ENCODE data around the gene RPL18A.

RPL18A gene
- long read RNA-seq, transcript RPL18A-203 (4 exons, 1,084 nt): minor isoform, 12 of 2,129 reads
- long read RNA-seq, transcript RPL18A-201 (5 exons, 665 nt): major isoform, 2,093 of 2,129 reads
- long read RNA-seq, partial matches to known transcripts: 15 of 2,129 reads
- long read RNA-seq, other reads (novel, unspliced or antisense): 9 of 2,129 reads

DNA sequence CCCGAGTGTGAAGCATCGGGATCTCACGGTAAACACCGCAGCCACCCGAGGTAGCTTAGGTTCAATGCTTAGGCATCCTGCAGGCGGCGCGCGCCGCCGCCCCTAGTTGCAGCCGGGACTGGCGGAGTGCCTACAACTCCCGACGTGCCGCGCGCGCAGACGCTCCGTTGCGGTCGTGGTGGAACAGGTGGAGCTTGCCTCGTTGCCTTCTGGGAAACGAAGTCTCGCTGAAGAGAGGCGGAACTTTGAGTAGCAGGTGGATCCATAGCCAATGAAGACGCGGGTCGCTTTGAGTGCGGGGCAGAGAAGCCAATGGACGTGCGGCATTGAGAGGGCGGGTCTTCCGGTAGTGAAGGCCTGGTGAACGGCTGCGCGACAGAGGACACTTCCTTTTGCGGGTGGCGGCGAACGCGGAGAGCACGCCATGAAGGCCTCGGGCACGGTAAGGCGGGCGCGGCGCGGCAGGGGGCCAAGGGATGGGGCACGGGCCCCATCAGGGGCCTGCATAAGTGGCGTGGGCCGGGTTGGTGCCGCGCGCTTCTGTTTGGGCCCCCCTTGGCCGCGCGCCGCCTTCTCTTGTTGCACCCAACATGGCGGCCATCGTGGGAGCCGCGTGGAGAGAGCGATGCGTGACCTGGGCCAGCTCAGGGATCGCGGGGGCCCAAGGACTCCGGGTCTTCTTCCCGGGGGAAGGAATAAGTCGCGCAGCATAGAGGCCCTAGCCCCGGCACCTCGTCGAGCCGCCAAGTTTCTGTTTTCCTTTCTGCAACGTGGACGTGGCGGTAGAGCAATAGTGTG is at the start of gene RPL18A:
RPL18A (plus strand) TSS at position 378 of the 798 bp plus-strand sequence; CDS start at position 425, 47 bp downstream.
- H3K27ac ChIP-seq (replicated peaks): peak within 1 kb of the TSS; percentile 97
- no peaks in the 10 kb centered on the region for H3K27me3 ChIP-seq (ENCODE audit: insufficient read depth, poor library complexity, severe bottlenecking)
- peak within 1 kb of the TSS; percentile 57 for H3K4me3 ChIP-seq (replicated peaks; ENCODE audit: insufficient read depth, low read length)
- peak; percentile 100 for DNase-seq (ENCODE audit: low read depth in 1 of 2, low spot score in 1 of 2)
- TF ChIP-seq, protein P1, sequence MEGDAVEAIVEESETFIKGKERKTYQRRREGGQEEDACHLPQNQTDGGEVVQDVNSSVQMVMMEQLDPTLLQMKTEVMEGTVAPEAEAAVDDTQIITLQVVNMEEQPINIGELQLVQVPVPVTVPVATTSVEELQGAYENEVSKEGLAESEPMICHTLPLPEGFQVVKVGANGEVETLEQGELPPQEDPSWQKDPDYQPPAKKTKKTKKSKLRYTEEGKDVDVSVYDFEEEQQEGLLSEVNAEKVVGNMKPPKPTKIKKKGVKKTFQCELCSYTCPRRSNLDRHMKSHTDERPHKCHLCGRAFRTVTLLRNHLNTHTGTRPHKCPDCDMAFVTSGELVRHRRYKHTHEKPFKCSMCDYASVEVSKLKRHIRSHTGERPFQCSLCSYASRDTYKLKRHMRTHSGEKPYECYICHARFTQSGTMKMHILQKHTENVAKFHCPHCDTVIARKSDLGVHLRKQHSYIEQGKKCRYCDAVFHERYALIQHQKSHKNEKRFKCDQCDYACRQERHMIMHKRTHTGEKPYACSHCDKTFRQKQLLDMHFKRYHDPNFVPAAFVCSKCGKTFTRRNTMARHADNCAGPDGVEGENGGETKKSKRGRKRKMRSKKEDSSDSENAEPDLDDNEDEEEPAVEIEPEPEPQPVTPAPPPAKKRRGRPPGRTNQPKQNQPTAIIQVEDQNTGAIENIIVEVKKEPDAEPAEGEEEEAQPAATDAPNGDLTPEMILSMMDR (IDR thresholded peaks at IDR 0.05; ENCODE audit: insufficient read depth, low read length): peak; percentile 88
- TF ChIP-seq SPI1 (IDR thresholded peaks at IDR 0.05; ENCODE audit: borderline replicate concordance, low read depth) (peak; percentile 55; the same call in 1 of the 2 replicates), GABPA (IDR thresholded peaks at IDR 0.05; ENCODE audit: low read depth) (peak; percentile 95), POLR2AphosphoS5 (IDR thresholded peaks at IDR 0.05; ENCODE audit: low read depth) (peak; percentile 98)
- TF ChIP-seq, protein P2, sequence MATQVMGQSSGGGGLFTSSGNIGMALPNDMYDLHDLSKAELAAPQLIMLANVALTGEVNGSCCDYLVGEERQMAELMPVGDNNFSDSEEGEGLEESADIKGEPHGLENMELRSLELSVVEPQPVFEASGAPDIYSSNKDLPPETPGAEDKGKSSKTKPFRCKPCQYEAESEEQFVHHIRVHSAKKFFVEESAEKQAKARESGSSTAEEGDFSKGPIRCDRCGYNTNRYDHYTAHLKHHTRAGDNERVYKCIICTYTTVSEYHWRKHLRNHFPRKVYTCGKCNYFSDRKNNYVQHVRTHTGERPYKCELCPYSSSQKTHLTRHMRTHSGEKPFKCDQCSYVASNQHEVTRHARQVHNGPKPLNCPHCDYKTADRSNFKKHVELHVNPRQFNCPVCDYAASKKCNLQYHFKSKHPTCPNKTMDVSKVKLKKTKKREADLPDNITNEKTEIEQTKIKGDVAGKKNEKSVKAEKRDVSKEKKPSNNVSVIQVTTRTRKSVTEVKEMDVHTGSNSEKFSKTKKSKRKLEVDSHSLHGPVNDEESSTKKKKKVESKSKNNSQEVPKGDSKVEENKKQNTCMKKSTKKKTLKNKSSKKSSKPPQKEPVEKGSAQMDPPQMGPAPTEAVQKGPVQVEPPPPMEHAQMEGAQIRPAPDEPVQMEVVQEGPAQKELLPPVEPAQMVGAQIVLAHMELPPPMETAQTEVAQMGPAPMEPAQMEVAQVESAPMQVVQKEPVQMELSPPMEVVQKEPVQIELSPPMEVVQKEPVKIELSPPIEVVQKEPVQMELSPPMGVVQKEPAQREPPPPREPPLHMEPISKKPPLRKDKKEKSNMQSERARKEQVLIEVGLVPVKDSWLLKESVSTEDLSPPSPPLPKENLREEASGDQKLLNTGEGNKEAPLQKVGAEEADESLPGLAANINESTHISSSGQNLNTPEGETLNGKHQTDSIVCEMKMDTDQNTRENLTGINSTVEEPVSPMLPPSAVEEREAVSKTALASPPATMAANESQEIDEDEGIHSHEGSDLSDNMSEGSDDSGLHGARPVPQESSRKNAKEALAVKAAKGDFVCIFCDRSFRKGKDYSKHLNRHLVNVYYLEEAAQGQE (IDR thresholded peaks at IDR 0.05; ENCODE audit: insufficient replicate concordance, low read depth): peak; percentile 79

DNA sequence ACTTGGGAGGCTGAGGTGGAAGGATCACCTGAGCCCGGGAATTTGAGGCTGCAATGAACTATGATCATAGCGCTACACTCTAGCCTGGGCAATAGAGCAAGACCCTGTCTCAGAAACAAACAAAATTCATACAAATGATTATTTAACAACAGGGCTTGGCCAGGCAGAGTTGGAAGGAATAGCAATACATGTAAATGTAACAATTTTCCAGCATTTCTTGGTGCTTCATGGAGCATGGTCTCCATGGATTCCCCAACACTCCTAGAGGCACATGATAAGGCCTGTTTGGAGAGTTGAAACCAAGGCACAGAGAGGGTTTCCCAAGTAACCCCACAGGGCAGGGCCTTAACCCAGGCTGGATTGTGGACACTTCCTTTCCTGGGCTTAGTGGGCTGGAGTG is 48.6 kb upstream of the RPL18A start:
- H3K27ac ChIP-seq (replicated peaks): no peak overlapping the region

DNA sequence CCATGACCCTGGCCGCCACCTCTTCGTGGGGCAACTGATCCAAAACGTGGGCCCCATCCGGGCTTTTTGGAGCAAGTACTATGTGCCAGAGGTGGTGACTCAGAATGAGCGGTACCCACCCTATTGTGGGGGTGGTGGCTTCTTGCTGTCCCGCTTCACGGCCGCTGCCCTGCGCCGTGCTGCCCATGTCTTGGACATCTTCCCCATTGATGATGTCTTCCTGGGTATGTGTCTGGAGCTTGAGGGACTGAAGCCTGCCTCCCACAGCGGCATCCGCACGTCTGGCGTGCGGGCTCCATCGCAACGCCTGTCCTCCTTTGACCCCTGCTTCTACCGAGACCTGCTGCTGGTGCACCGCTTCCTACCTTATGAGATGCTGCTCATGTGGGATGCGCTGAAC is 48.0 kb upstream of the RPL18A start:
- no peak for DNase-seq (ENCODE audit: low read depth in 1 of 2, low spot score in 1 of 2)
- TF ChIP-seq GABPA (IDR thresholded peaks at IDR 0.05; ENCODE audit: low read depth): no peak
- TF ChIP-seq POLR2AphosphoS5 (IDR thresholded peaks at IDR 0.05; ENCODE audit: low read depth): no peak
- no peak for TF ChIP-seq SPI1 (IDR thresholded peaks at IDR 0.05; ENCODE audit: borderline replicate concordance, low read depth)
- TF ChIP-seq, protein P2 (IDR thresholded peaks at IDR 0.05; ENCODE audit: insufficient replicate concordance, low read depth): no peak
- TF ChIP-seq, protein P1 (IDR thresholded peaks at IDR 0.05; ENCODE audit: insufficient read depth, low read length): no peak

More for the DNA sequence above, 48.6 kb upstream of the RPL18A start:
- peaks cover 23% of the 10 kb centered on the region for H3K27me3 ChIP-seq (ENCODE audit: insufficient read depth, poor library complexity, severe bottlenecking)
- no peak overlapping the region for H3K4me3 ChIP-seq (replicated peaks; ENCODE audit: insufficient read depth, low read length)
- TF ChIP-seq, protein P2 (IDR thresholded peaks at IDR 0.05; ENCODE audit: insufficient replicate concordance, low read depth): no peak
- TF ChIP-seq SPI1 (IDR thresholded peaks at IDR 0.05; ENCODE audit: borderline replicate concordance, low read depth): no peak
- no peak for TF ChIP-seq POLR2AphosphoS5 (IDR thresholded peaks at IDR 0.05; ENCODE audit: low read depth)
- TF ChIP-seq GABPA (IDR thresholded peaks at IDR 0.05; ENCODE audit: low read depth): no peak
- TF ChIP-seq, protein P1 (IDR thresholded peaks at IDR 0.05; ENCODE audit: insufficient read depth, low read length): no peak
- no peak for DNase-seq (ENCODE audit: low read depth in 1 of 2, low spot score in 1 of 2)

More for the DNA sequence above, 48.0 kb upstream of the RPL18A start:
- Histone ChIP-seq H3K27ac (replicated peaks) (no peak overlapping the region), H3K27me3 (ENCODE audit: insufficient read depth, poor library complexity, severe bottlenecking) (peaks cover 23% of the 10 kb centered on the region), H3K4me3 (replicated peaks; ENCODE audit: insufficient read depth, low read length) (no peak overlapping the region)
